ENCODE measurements around the gene CLCN5.

- TF ChIP-seq EP300 (IDR thresholded peaks at IDR 0.05; ENCODE audit: borderline replicate concordance), result no peak
- TF ChIP-seq MAX (IDR thresholded peaks at IDR 0.05), result no peak
- TF ChIP-seq REST (IDR thresholded peaks at IDR 0.05; ENCODE audit: low read depth), result no peak
- no peak for TF ChIP-seq RAD21 (IDR thresholded peaks at IDR 0.05; ENCODE audit: low read depth)
- TF ChIP-seq USF1 (IDR thresholded peaks at IDR 0.05), result no peak
- no peak for TF ChIP-seq TEAD4 (IDR thresholded peaks at IDR 0.05)
- no peak for TF ChIP-seq EGR1 (IDR thresholded peaks at IDR 0.05)
- TF ChIP-seq TAF1 (IDR thresholded peaks at IDR 0.05; ENCODE audit: low read depth), result no peak
- no peak for TF ChIP-seq CEBPB (IDR thresholded peaks at IDR 0.05)
- no peak for TF ChIP-seq FOXM1 (IDR thresholded peaks at IDR 0.05; ENCODE audit: borderline replicate concordance, low read depth)
Observed at GRCh38 chrX:49912086-49912485, 10.3 kb upstream of the CLCN5 start.
